HEK293 (cell line): ENCODE results near the gene C2orf76.

Experiments
- HOXA7 ChIP-seq: sonication (generic); formaldehyde crosslinking; IDR thresholded peaks from 2 replicates; pipeline ENCODE4 v1.8.1; 2022; ENCODE audit warnings: missing genetic modification reagents, borderline replicate concordance
- OSR2 ChIP-seq: fragments of 450-650 bp; formaldehyde crosslinking; IDR thresholded peaks from 2 replicates; pipeline ENCODE4 v1.5.1; 2016; ENCODE audit warnings: missing biosample characterization, missing genetic modification characterization
- REST ChIP-seq: fragments of 450-650 bp; formaldehyde crosslinking; IDR thresholded peaks from 2 replicates; pipeline ENCODE4 v1.5.1; 2016; ENCODE audit warnings: missing biosample characterization, missing genetic modification characterization
- YY1 ChIP-seq: fragments of 450-650 bp; formaldehyde crosslinking; IDR thresholded peaks from 2 replicates; pipeline ENCODE4 v1.5.1; 2018; ENCODE audit warnings: missing biosample characterization, missing genetic modification characterization
- ZBTB1 ChIP-seq: fragments of 450-650 bp; formaldehyde crosslinking; IDR thresholded peaks from 2 replicates; pipeline ENCODE4 v1.5.1; 2016; ENCODE audit warnings: missing biosample characterization, missing genetic modification characterization
- ZFP37 ChIP-seq: fragments of 450-650 bp; formaldehyde crosslinking; IDR thresholded peaks from 2 replicates; pipeline ENCODE4 v1.5.1; 2016; ENCODE audit warnings: missing biosample characterization, missing genetic modification characterization
- ZNF148 ChIP-seq: fragments of 450-650 bp; formaldehyde crosslinking; IDR thresholded peaks from 2 replicates; pipeline ENCODE4 v1.5.0; 2017; ENCODE audit warnings: missing biosample characterization, missing genetic modification characterization, borderline replicate concordance
- ZNF174 ChIP-seq: fragments of 450-650 bp; formaldehyde crosslinking; IDR thresholded peaks from 2 replicates; pipeline ENCODE4 v1.5.0; 2017; ENCODE audit warnings: missing biosample characterization, mild to moderate bottlenecking, missing genetic modification characterization
- ZNF23 ChIP-seq: fragments of 450-650 bp; formaldehyde crosslinking; IDR thresholded peaks from 2 replicates; pipeline ENCODE4 v1.5.1; 2016; ENCODE audit warnings: missing biosample characterization, missing genetic modification characterization, borderline replicate concordance
- ZNF530 ChIP-seq: fragments of 450-650 bp; formaldehyde crosslinking; IDR thresholded peaks from 2 replicates; pipeline ENCODE4 v1.5.1; 2016; ENCODE audit warnings: low read depth, missing biosample characterization, missing genetic modification characterization
- TF ChIP-seq, protein P1 (sequence below): fragments of 450-650 bp; formaldehyde crosslinking; IDR thresholded peaks from 2 replicates; pipeline ENCODE4 v1.5.1; 2016; ENCODE audit warnings: missing biosample characterization, missing genetic modification characterization

- TF ChIP-seq ZNF148 (no peak), YY1 (tag by site-specific recombination) (no peak), ZNF23 (no peak), ZFP37 (tag by site-specific recombination) (no peak), ZNF530 (no peak), OSR2 (tag by site-specific recombination) (no peak), ZNF174 (no peak), HOXA7 (CRISPR knock-in tag) (no peak), ZBTB1 (no peak), REST (tag by site-specific recombination) (no peak)
- TF ChIP-seq, protein P1, sequence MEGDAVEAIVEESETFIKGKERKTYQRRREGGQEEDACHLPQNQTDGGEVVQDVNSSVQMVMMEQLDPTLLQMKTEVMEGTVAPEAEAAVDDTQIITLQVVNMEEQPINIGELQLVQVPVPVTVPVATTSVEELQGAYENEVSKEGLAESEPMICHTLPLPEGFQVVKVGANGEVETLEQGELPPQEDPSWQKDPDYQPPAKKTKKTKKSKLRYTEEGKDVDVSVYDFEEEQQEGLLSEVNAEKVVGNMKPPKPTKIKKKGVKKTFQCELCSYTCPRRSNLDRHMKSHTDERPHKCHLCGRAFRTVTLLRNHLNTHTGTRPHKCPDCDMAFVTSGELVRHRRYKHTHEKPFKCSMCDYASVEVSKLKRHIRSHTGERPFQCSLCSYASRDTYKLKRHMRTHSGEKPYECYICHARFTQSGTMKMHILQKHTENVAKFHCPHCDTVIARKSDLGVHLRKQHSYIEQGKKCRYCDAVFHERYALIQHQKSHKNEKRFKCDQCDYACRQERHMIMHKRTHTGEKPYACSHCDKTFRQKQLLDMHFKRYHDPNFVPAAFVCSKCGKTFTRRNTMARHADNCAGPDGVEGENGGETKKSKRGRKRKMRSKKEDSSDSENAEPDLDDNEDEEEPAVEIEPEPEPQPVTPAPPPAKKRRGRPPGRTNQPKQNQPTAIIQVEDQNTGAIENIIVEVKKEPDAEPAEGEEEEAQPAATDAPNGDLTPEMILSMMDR: no peak
Observed at GRCh38 chr2:119306196-119306590, 60.4 kb downstream of the C2orf76 start.
